HS-27A (cell line): ENCODE measurements around the gene UHRF2.
"Not testable (repeated sequence)": the region's sequence is repeated elsewhere in the genome, so short reads cannot be mapped to it uniquely, and the experiment has no call there.

Experiments used
- DNase-seq: peaks from one replicate; pipeline ENCODE4 v3.0.0-alpha.2; 2012; ENCODE audit warnings: low read depth, missing footprints

The UHRF2 gene

GRCh38 chr9:6489099-6489498 is 76.1 kb downstream of the UHRF2 start:
- no peak for DNase-seq

DNA sequence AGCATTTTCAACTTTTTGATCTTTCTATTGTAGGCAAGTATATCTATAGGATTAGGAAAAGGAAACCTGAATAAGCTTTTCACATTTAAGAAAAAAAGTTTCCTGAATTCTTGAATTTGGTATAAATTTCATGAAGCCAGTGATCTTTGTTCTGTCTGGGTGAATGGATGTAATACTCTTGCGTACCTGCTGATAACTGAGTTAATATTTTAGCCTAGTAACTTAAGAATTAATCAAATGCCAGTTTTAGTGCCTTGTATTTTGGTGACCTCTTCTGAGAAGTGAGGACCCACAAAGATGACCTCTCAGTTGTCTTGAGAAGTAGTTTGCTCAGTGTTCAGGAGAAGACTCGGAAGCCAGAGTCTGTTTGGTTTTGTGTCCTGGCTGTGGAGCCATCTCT is 77.9 kb downstream of the UHRF2 start:
- no peak for DNase-seq

GRCh38 chr9:6495466-6495865 is 82.5 kb downstream of the UHRF2 start:
- DNase-seq: no peak

DNA sequence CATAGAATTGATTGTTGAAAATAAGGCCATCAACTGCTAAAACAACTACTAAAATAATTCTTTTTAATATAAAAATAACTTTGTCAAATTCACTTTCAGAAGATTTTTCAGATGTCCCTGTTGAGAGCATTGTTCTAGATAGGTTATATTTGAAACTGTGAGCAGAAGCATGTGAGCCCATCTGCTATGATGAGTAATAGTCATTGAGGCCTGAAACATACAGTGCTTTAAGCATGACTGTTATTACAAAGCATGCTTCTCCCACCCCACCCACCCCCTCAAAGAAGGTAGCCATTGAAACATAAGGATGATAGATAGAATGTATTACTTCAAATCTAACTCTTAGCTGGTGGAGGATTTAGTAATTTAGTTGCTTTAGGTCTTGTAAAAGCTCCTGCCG is 86.0 kb downstream of the UHRF2 start:
- DNase-seq: no peak

DNA sequence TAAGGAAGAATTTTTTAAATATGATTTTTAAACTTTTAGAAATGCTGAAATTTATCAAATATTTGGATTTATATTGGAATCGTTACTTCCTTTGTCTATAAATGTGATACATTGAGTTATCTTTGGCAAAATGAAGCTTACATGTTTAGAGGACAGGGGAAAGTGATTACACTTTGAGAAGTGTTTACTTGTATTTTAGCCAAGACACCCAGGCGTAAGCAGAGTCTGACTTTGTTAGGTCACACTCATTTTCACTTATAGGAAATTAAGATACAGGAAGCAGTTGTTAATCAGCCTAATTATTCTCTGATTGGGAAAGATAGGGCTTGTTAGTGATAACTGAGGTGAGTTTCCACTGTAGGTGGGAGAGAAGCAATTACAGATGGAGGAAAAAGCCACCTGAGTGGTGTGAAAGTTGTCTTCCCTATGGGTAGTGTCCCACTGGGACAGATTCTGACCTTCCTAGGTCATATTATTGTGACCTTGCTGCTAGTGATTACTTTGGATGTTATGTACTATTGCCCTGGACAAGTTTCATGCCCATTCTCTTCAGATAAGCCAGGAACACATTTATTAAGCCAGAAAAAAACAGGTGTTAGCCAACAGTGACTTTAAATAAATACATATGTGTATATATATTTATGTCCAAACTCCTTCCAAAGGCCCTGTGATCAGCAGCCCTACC is 88.7 kb downstream of the UHRF2 start:
- no peak for DNase-seq

DNA sequence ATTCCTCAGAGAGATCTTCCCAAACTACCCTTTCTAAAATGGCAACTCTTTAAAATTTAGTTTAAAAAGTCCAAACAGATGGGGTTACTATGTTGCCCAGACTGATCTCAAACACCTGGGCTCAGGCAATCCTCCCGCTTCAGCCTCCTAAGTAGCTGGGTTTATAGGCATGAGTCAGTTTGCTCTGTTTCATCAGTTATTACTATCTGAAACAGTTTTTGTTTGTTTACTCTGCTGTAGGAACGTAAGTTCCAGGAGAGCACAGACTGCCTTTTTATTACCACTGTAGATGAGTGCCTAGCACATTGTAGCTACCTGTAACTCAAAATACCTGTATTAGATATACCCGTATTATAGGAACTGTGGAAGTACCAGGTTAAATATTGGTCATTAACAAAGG is 89.4 kb downstream of the UHRF2 start:
- DNase-seq: no peak

DNA sequence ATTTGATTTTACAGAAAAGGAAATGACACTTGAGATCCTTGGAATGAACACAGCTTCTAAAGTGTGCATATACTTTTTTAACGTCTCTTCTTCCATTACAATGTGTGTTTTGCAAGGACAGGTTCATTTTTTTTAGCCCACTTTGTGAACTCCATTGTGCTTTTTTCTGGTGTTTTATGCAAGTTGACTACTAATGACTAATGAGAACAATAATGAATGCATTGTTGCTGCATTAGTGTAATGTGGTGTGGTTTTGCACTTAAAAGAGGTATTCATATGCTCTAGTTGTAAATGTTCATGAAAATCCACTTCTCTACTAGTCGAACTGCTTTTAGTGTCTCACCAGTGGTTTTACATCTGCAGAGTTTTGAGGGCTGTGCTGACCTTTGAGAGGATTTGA is 93.6 kb downstream of the UHRF2 start:
- DNase-seq: no peak

DNA sequence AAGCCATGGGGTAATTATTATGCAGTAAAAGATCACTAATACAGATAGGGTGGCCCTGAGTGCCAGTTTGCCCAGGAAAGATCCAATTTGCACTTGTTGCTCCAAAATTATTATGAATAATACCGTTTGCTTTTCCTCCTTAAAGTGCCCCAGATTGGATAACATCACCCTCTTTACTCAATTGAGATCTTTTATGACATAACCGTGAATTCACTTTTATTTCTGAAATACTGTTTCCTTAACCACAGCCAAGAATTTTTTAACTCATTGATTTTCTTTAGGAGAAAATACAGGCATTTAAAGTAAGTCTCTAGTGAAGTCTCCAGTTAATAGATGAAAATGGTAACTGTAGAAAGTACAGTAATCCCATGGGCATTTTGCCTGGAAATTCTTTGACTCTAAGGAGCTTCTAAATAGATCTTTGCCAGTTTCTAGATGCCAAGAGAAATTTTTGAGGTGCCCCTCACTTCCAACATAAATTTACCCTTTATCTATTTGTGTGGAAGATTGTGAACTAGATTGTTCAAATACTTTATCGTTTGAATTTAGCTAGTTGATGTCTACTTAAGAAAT is 99.2 kb downstream of the UHRF2 start:
- DNase-seq: peak; percentile 8

DNA sequence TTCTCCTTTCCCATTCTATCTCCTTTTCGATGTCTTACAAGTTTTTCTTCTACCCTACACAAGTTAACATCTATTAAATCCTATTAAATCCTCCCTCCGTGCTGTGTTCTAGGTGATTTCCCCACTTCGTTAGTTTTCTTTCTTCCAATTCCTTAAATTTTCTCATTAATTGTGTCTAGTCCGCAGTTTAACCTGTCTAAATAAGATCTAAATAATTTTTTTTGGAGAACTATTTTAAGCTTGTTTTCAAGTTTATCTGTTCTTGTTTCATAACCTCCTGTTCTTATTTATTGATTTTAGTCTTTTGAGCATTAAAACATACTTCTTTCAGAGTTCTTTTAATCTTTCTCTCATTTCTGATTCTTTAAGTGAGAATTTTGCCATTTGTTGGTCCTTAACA is 109.3 kb downstream of the UHRF2 start:
- DNase-seq: no peak

DNA sequence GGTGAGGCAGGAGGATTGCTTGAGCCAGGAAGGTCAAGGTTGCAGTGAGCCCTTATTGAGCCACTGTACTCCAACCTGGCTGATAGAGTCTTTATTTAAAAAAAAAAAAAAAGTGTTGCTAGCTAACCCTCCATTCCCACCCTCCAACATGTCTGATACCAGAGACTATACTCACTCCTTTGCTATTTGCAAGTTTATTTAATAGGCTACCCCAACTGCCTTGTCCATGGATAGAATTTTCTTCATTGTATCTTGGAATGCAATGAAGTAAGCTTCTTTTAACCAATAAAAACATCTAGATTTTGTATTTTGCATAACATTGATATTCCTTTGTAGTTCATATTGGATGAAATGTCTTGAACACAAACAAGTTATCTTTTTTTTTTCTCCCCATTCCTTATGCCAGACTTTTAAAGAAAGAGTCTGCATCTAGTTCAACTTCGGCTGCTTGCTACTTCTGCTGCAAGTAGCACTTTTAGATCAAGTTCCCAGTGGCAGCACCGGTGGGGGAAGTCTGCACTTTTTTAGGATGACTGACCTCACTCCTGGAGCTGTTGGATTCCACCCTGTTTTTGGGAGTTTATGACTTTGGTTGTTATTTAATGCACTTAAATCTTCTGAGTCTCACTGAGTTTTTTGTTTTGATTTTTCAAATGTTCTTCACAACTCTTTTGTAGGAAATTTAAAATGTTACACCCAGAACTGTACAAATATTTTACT is 112.5 kb downstream of the UHRF2 start:
- DNase-seq: no peak

DNA sequence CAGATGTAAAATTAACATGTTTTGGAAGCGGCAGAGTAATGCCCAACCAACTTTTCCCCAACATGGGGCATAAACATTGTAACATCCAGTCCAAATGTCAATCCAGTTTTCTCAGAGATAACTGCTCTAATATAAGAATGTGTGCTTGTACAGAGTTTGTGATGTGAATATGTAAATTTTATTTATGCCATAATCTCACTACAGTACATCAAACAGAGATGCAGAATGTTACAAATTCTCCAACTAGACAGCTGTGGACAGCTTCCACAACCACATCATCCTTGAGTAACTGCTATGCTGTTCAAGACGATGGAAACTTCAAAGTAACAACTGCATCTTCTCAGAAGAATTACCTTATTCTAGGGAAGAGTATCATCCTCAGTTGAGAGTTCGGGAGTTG is 122.6 kb downstream of the UHRF2 start:
- no peak for DNase-seq

- no peak for DNase-seq
These were observed 125.7 kb downstream of the UHRF2 start for GRCh38 chr9:6538666-6539071.

DNA sequence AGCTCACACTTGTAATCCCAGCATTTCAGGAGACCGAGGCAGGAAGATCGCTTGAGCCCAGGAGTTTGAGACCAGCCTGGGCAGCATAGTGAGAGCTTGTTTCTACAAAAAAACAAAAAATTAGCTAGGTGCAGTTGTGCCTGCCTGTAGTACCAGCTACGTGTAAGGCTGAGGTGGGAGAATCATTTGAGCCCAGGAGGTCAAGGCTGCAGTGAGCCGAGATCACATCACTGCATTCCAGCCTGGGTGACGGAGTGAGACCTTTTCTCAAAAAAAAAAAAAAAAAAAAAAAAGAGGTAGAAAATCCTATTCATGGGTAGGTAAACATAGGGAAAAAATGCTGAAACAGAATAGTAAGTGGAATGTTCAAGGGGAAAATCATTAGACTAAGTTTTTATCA is 129.6 kb downstream of the UHRF2 start:
- not testable (repeated sequence) for DNase-seq

- no peak for DNase-seq
These were observed 130.2 kb downstream of the UHRF2 start for GRCh38 chr9:6543204-6543603.

- DNase-seq: no peak
These were observed 132.2 kb downstream of the UHRF2 start for GRCh38 chr9:6545017-6545691.

DNA sequence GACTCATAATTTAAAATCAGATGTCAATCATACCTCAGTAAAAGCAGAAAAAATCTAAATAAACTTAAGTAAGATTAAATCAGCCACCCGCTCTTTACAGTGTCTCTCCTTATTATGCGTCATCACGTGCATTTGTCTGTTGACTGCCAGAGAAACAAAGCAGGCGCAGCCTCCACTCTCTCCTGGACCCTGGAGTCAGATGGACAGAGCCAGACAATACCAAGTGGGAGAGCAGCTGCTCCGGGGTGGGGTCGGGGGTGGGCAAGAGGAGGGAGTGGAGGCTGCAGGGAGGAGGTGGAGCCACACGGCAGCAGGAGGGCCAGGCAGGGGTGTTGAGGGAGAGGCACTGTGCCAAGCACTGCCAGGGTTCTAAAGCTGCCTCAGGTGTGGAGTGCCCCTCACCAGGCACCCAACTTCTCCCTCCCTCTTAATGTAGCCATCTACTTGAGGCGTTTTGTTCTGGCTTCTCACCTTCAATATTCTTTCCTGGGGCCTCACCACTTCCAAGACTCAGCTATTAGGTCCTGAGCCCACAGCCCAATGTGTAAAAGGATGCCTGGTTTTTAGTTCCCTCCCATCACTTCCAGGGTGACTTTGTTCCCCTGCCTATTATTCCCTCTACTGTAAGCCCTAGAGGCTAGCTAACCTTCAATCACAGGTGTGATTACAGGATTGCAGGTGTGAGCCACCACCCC is 136.3 kb downstream of the UHRF2 start:
- no peak for DNase-seq

GRCh38 chr9:6551136-6551535 is 138.1 kb downstream of the UHRF2 start:
- no peak for DNase-seq

- DNase-seq: no peak
These were observed 139.0 kb downstream of the UHRF2 start for GRCh38 chr9:6552033-6552432.

GRCh38 chr9:6552498-6553121 is 139.6 kb downstream of the UHRF2 start:
- no peak for DNase-seq

- no peak for DNase-seq
These were observed 140.9 kb downstream of the UHRF2 start for GRCh38 chr9:6553866-6554265.
